Neural crest cell (in vitro differentiated cells): ENCODE results near the gene NLGN1. TPM values are rescaled to one million over a fixed set of nuclear protein-coding genes. Genes with fewer than 3 reads are reported as not detected.
"Not testable (repeated sequence)": the region's sequence is repeated elsewhere in the genome, so short reads cannot be mapped to it uniquely, and the experiment has no call there.

Experiments used
- DNase-seq: peaks from one replicate; pipeline ENCODE4 v3.0.0; 2021; ENCODE audit warnings: low read depth, mixed read lengths, low spot score
- H3K27ac Mint-ChIP-seq: one replicate; pipeline ENCODE4 v1.8.0; 2021; ENCODE audit warnings: mild to moderate bottlenecking, mixed read lengths; ENCODE audit not compliant: unreplicated experiment
- H3K27me3 Mint-ChIP-seq: 2 replicates; pipeline ENCODE4 v1.8.0; 2021; ENCODE audit warnings: low read depth, mild to moderate bottlenecking, mixed read lengths
- H3K36me3 Mint-ChIP-seq: 2 replicates; pipeline ENCODE4 v1.8.0; 2021; ENCODE audit warnings: low read depth, mild to moderate bottlenecking, mixed read lengths
- H3K4me1 Mint-ChIP-seq: 2 replicates; pipeline ENCODE4 v1.8.0; 2021; ENCODE audit warnings: mixed read lengths
- H3K4me3 Mint-ChIP-seq: one replicate; pipeline ENCODE4 v1.8.0; 2021; ENCODE audit warnings: mild to moderate bottlenecking, mixed read lengths
- H3K9me3 Mint-ChIP-seq: 2 replicates; pipeline ENCODE4 v1.8.0; 2021; ENCODE audit warnings: mixed read lengths
- long read RNA-seq: library from polyadenylated mRNA; unstranded; transcript quantifications from one replicate; pipeline ENCODE4 v2.0.0, GENCODE V29; 2020
- total RNA-seq: library from RNA; stranded (reverse); gene quantifications from 2 replicates; pipeline ENCODE4 v1.2.1, GENCODE V29; 2021
- TF ChIP-seq, protein P1 (sequence below): fragments of 200-600 bp; sonication (generic); conservative IDR thresholded peaks from 2 replicates; pipeline ENCODE4 v1.5.0; 2021; ENCODE audit warnings: antibody characterized with exemption, mild to moderate bottlenecking

Gene NLGN1
- 18.6 and 20.0 TPM in 2 replicates for total RNA-seq
- long read RNA-seq, partial matches to known transcripts, result 1 of 8 reads
- long read RNA-seq, other reads (novel, unspliced or antisense), result 7 of 8 reads

DNA sequence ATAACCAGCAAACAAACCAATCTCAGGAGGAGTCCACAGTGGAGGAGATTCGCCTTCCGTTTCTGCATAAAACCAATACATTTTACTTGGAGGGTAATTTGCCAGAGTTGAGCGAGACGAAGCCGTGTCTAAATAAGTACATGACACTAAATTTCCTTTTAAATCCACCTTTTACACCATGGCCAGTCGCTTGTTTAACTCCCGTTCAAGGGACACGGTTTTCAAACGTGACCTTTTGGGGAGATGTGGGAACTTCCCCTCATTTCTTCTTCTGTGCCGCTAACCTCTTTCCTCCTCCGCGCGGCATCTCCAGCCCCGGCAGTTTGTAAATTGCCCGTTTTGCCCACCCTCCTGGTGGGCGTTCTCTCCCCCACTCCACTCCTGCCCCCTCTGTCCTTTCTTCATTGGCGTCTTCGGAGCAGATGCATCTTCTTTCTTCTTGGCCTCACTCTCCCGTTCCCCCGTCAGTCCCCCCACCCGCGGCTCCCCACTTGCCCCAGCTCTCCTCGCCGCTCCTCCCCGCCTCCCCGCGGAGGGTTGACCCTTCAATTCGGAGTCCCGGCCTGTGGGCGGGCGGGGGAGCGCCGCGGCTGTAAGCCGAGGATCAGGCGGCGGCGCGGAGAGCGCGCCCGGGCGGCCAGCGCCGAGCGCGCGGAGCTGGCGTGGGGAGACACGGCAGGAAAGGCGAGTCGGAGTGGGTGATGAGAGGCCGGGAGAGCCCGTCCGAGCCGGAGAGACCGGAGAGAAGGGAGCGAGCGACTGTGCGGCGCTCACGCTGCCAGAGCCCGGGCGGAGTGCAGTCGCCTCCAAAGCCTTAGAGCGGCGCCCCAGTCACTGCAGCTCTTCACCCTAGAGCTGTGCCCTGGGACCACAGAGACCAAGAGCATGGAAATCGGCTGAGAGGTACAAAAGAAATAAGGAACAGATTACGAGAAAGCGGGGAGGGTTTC, at the start of gene NLGN1:
Gene NLGN1, plus strand, starts transcription at position 584 of the 950 bp plus-strand sequence.
- Mint-ChIP-seq H3K4me3 (peak within 1 kb of the TSS; percentile 96), H3K36me3 (no peaks in the 10 kb centered on the region), H3K27ac (peak within 1 kb of the TSS; percentile 88), H3K27me3 (peaks cover 9% of the 10 kb centered on the region), H3K9me3 (no peaks in the 10 kb centered on the region), H3K4me1 (peaks cover 55% of the 10 kb centered on the region)
- peak; percentile 63 for DNase-seq
- TF ChIP-seq, protein P1, sequence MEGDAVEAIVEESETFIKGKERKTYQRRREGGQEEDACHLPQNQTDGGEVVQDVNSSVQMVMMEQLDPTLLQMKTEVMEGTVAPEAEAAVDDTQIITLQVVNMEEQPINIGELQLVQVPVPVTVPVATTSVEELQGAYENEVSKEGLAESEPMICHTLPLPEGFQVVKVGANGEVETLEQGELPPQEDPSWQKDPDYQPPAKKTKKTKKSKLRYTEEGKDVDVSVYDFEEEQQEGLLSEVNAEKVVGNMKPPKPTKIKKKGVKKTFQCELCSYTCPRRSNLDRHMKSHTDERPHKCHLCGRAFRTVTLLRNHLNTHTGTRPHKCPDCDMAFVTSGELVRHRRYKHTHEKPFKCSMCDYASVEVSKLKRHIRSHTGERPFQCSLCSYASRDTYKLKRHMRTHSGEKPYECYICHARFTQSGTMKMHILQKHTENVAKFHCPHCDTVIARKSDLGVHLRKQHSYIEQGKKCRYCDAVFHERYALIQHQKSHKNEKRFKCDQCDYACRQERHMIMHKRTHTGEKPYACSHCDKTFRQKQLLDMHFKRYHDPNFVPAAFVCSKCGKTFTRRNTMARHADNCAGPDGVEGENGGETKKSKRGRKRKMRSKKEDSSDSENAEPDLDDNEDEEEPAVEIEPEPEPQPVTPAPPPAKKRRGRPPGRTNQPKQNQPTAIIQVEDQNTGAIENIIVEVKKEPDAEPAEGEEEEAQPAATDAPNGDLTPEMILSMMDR, result peak; percentile 43

DNA sequence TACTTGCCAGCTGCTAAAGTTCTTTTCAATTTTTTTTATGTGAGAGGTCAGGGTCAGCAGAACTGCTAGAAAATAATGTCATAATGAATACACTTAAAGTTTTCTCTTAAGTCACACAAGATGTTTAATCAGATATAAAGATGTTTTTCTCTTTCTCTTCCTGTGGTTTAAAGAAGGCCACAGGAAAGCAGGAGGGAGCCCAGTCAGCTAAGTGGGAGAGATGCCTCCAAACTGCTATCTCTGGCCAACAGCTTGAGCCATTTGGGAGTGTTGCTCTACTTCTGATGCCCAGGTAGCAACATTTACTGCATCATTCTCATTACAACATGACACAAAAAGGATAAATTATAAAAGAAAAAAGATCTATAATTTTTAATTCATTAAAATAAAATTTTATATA, 45.7 kb upstream of the NLGN1 start:
- Mint-ChIP-seq H3K9me3 (peaks cover 16% of the 10 kb centered on the region), H3K36me3 (peaks cover 6% of the 10 kb centered on the region), H3K27me3 (no peaks in the 10 kb centered on the region), H3K27ac (no peak overlapping the region), H3K4me3 (no peak overlapping the region), H3K4me1 (no peaks in the 10 kb centered on the region)
- no peak for DNase-seq
- TF ChIP-seq, protein P1, result no peak

DNA sequence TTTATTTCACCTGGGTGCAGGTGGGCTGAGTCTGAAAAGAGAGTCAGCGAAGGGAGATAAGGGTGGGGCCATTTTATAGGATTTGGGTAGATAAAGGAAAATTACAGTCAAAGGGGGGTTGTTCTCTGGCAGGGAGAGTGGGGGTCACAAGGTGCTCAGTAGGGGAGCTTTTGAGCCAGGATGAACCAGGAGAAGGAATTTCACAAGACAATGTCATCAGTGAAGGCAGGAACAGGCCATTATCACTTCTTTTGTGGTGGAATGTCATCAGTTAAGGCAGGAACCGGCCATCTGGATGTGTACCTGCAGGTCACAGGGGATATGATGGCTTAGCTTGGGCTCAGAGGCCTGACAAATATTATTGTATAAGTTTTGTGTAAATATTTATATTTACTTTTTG, 44.4 kb upstream of the NLGN1 start:
- not testable (repeated sequence) for H3K27me3 Mint-ChIP-seq, H3K4me1 Mint-ChIP-seq, H3K27ac Mint-ChIP-seq, H3K36me3 Mint-ChIP-seq, H3K4me3 Mint-ChIP-seq, DNase-seq
- H3K9me3 Mint-ChIP-seq, result peaks cover 13% of the 10 kb centered on the region

DNA sequence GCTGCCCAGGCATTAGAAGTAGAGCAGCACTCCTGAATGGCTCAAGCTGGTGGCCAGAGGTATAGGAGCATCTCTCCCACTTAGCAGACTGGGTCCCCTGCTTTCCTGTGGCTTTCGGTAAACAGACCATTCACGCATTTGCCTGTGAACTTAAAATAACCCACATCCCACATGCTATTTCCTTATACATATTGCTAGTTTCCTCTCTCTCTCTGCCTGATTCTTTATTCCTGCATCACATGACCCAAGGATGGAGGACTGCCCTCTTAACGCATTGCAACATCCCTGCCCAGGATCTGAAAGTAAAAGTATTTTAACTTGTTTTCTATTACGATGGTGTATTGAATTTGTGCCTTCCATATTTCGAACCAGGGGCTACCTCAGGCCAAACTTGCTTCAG, 43.4 kb upstream of the NLGN1 start:
- H3K4me3 Mint-ChIP-seq, result no peak overlapping the region
- no peak for DNase-seq
- no peak overlapping the region for H3K27ac Mint-ChIP-seq
- H3K36me3 Mint-ChIP-seq, result peaks cover 4% of the 10 kb centered on the region
- H3K9me3 Mint-ChIP-seq, result peaks cover 12% of the 10 kb centered on the region
- H3K27me3 Mint-ChIP-seq, result no peaks in the 10 kb centered on the region
- TF ChIP-seq, protein P1, result no peak
- no peaks in the 10 kb centered on the region for H3K4me1 Mint-ChIP-seq

DNA sequence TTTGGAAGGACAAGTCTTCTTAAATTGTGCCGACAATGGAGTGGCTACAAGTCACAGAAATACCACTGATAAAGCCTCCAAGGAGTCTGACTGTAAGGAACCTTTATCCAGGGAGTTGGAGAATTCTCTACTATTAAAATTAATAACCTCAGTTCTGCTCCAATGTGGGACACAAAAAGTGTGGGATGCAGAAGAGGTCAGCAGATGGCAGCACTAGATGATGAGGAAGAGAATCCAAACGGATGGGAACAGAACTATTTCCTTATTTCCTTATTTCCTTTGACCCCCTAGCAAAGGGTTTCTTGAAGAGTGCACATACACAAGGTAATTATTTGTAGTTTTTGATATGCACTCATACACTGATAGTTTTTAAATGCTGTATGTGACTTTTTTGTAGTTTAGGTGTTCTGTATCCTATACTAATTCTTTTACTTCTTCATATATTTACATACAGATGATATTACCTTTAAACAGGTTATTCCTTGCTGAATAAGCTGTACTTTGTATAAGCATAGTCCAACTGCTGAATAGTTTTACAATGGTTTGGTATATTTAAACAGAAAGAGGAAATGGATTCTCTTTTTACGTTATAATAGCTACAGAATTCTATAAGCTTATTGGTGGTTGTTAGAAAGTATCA, 25.6 kb upstream of the NLGN1 start:
- no peak overlapping the region for H3K4me3 Mint-ChIP-seq
- DNase-seq, result peak; percentile 29
- H3K9me3 Mint-ChIP-seq, result no peaks in the 10 kb centered on the region
- TF ChIP-seq, protein P1, result peak; percentile 70
- no peaks in the 10 kb centered on the region for H3K36me3 Mint-ChIP-seq
- no peaks in the 10 kb centered on the region for H3K4me1 Mint-ChIP-seq
- H3K27ac Mint-ChIP-seq, result no peak overlapping the region
- H3K27me3 Mint-ChIP-seq, result no peaks in the 10 kb centered on the region

DNA sequence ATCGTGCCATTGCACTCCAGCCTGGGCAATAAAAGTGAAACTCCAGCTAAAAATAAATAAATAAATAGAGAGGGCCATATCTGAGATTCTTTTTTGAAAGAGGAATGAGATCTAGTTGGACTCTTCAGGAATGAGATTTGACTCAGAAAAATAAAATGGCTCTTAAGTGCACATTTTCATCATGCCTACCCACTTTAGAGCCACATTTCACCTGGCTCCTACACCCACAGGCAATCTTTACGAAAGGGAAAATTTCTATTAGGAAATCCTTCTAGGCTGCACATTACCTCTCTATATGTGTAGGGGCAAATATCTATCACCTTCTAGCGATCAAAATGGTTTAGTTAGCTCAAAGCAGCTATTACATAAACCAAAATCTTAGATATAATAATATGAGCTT, 16.9 kb upstream of the NLGN1 start:
- Mint-ChIP-seq H3K27me3 (no peaks in the 10 kb centered on the region), H3K9me3 (peaks cover 4% of the 10 kb centered on the region), H3K4me1 (no peaks in the 10 kb centered on the region), H3K36me3 (peaks cover 3% of the 10 kb centered on the region), H3K4me3 (no peak overlapping the region), H3K27ac (no peak overlapping the region)
- no peak for DNase-seq
- TF ChIP-seq, protein P1, result no peak

DNA sequence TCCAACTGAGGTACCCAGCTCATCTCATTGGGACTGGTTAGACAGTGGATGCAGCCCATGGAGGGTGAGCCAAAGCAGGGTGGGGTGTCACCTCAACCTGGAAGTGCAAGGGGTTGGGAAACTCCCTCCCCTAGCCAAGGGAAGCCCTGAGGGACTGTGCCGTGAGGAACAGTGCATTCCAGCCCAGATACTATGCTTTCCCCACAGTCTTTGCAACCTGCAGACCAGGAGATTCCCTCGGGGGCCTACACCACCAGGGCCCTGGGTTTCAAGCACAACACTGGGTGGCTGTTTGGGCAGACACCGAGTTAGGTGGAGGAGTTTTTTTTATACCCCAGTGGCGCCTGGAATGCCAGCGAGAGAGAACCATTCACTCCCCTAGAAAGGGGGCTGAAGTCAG, 15.6 kb upstream of the NLGN1 start:
- H3K27me3 Mint-ChIP-seq, H3K9me3 Mint-ChIP-seq, H3K4me3 Mint-ChIP-seq, H3K36me3 Mint-ChIP-seq, H3K4me1 Mint-ChIP-seq, DNase-seq: not testable (repeated sequence)
- peak overlapping the region; percentile 46 for H3K27ac Mint-ChIP-seq
